ENCODE results near the gene RELN.

The RELN gene

GRCh38 chr7:103594186-103594585 lies 395.3 kb downstream of the RELN start:
- TF ChIP-seq ZNF384 (IDR thresholded peaks at IDR 0.05) (no peak), SUZ12 (IDR thresholded peaks at IDR 0.05) (no peak)
- CTCF ChIA-PET, result no interaction called here
- POLR2A ChIA-PET, result no interaction called here
- no peak for DNase-seq (ENCODE audit: extremely low spot score)

GRCh38 chr7:103593691-103594090 lies 395.8 kb downstream of the RELN start:
- ChIA-PET CTCF (no interaction called here), POLR2A (no interaction called here)
- DNase-seq (ENCODE audit: extremely low spot score), result no peak
- TF ChIP-seq SUZ12 (IDR thresholded peaks at IDR 0.05), result no peak
- TF ChIP-seq SP1 (IDR thresholded peaks at IDR 0.05), result no peak
- no peak for TF ChIP-seq NFRKB (IDR thresholded peaks at IDR 0.05)
- no peak for TF ChIP-seq PKNOX1 (IDR thresholded peaks at IDR 0.05)
- TF ChIP-seq BHLHE40 (IDR thresholded peaks at IDR 0.05; ENCODE audit: borderline replicate concordance), result no peak
- no peak for TF ChIP-seq TARDBP (IDR thresholded peaks at IDR 0.05)
- no peak for TF ChIP-seq ELF4 (IDR thresholded peaks at IDR 0.05)
- no peak for TF ChIP-seq HDGF (IDR thresholded peaks at IDR 0.05; ENCODE audit: borderline replicate concordance)
- TF ChIP-seq ARNT (IDR thresholded peaks at IDR 0.05), result no peak
- no peak for TF ChIP-seq FOXA1 (IDR thresholded peaks at IDR 0.05)
- TF ChIP-seq FOXK2 (IDR thresholded peaks at IDR 0.05), result no peak
- no peak for TF ChIP-seq FOXM1 (IDR thresholded peaks at IDR 0.05; ENCODE audit: borderline replicate concordance)
- no peak for TF ChIP-seq L3MBTL2 (conservative IDR thresholded peaks at IDR 0.05)
- TF ChIP-seq CTBP1 (IDR thresholded peaks at IDR 0.05; ENCODE audit: borderline replicate concordance), result no peak
- TF ChIP-seq ZNF384 (IDR thresholded peaks at IDR 0.05), result no peak
- no peak for TF ChIP-seq LEF1 (IDR thresholded peaks at IDR 0.05; ENCODE audit: borderline replicate concordance)

DNA sequence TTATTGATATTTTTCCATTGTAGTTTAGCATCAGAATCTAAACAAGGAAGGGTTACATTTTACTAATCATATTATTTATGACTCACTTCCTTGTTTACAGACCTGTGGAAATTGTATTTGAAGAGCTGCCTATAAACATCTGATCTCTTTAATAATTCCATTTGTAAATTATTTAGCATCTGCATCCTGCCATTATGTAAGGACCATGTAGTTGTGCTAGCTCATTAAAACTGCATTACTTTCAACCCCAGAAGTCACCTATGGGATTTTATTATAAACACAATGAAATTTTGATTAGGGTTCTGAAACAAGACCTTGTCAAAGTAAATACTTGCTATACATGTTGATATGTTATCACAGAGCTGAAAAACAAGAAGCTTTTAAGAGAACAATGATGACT lies 396.6 kb downstream of the RELN start:
- no peak for DNase-seq (ENCODE audit: extremely low spot score)
- ChIA-PET CTCF (no interaction called here), POLR2A (no interaction called here)
- TF ChIP-seq SP1 (IDR thresholded peaks at IDR 0.05), result no peak

DNA sequence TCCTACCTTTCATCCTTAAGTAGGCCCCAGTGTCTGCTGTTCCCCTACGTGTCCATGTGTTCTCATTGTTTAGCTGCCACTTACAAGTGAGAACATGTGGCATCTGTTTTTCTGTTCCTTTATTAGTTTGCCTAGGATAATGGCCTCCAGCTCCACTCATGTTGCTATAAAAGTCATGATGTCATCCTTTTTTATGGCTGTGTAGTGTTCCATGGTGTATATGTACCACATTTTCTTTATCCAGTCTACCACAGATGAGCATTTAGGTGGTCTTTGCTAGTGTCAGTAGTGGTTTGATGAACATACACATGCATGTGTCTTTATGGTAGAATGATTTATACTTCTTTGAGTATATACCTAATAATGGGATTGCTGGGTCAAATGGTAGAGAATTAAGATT lies 397.3 kb downstream of the RELN start:
- ChIA-PET POLR2A (no interaction called here), CTCF (no interaction called here)
- no peak for TF ChIP-seq NFRKB (IDR thresholded peaks at IDR 0.05)
- TF ChIP-seq HDGF (IDR thresholded peaks at IDR 0.05; ENCODE audit: borderline replicate concordance), result no peak
- TF ChIP-seq FOXA1 (IDR thresholded peaks at IDR 0.05), result no peak
- TF ChIP-seq BHLHE40 (IDR thresholded peaks at IDR 0.05; ENCODE audit: borderline replicate concordance), result no peak
- TF ChIP-seq SUZ12 (IDR thresholded peaks at IDR 0.05), result no peak
- TF ChIP-seq ARNT (IDR thresholded peaks at IDR 0.05), result no peak
- no peak for TF ChIP-seq FOXK2 (IDR thresholded peaks at IDR 0.05)
- no peak for TF ChIP-seq ELF4 (IDR thresholded peaks at IDR 0.05)
- TF ChIP-seq ZNF384 (IDR thresholded peaks at IDR 0.05), result no peak
- TF ChIP-seq PKNOX1 (IDR thresholded peaks at IDR 0.05), result no peak
- TF ChIP-seq TARDBP (IDR thresholded peaks at IDR 0.05), result no peak
- TF ChIP-seq CTBP1 (IDR thresholded peaks at IDR 0.05; ENCODE audit: borderline replicate concordance), result no peak
- no peak for TF ChIP-seq L3MBTL2 (conservative IDR thresholded peaks at IDR 0.05)
- no peak for TF ChIP-seq SP1 (IDR thresholded peaks at IDR 0.05)
- TF ChIP-seq FOXM1 (IDR thresholded peaks at IDR 0.05; ENCODE audit: borderline replicate concordance), result no peak
- TF ChIP-seq LEF1 (IDR thresholded peaks at IDR 0.05; ENCODE audit: borderline replicate concordance), result no peak
- DNase-seq (ENCODE audit: extremely low spot score), result no peak

DNA sequence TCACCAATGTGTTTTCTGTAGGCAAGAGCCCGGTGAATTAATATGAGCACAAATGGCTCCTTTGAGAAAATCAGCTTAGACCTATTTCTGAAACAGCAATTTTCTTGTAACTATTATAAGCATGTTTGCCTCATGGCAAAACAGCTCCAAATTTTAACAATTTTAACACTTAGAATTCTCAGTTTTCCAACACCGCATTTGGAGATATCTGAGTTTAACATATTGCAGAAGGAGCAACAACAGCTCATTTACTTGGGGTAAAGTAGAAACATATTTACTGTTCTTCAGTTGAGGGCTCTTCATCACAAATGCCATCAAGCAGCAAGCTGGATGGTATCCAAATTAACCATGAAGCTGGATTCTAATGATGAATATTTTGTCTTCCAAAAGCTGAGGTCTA lies 409.4 kb downstream of the RELN start:
- no peak for TF ChIP-seq TARDBP (IDR thresholded peaks at IDR 0.05)
- TF ChIP-seq PKNOX1 (IDR thresholded peaks at IDR 0.05), result no peak
- TF ChIP-seq FOXM1 (IDR thresholded peaks at IDR 0.05; ENCODE audit: borderline replicate concordance), result no peak
- no peak for TF ChIP-seq NFRKB (IDR thresholded peaks at IDR 0.05)
- TF ChIP-seq ARNT (IDR thresholded peaks at IDR 0.05), result no peak
- TF ChIP-seq BHLHE40 (IDR thresholded peaks at IDR 0.05; ENCODE audit: borderline replicate concordance), result no peak
- TF ChIP-seq FOXK2 (IDR thresholded peaks at IDR 0.05), result no peak
- no peak for TF ChIP-seq LEF1 (IDR thresholded peaks at IDR 0.05; ENCODE audit: borderline replicate concordance)
- no peak for TF ChIP-seq ZNF384 (IDR thresholded peaks at IDR 0.05)
- TF ChIP-seq CTBP1 (IDR thresholded peaks at IDR 0.05; ENCODE audit: borderline replicate concordance), result no peak
- no peak for TF ChIP-seq L3MBTL2 (conservative IDR thresholded peaks at IDR 0.05)

DNA sequence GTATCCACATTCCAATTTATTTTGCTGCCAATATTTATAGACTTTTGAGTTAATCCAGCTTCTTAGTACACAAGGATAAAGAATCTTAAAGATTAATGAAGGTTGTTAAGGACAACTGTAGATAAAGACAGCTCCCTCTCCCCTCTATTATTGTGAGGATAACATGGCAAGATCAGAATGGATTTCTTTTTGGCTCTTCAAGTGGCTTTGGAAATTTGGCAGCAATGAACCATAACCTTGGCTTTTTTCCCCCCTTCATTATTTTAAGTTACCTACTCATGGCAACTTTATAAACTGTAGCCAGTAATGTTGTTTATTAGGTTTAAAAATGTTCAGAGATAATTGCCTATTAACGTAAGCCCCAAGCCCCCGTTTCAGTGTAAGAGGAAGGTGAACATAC lies 412.4 kb downstream of the RELN start:
- no peak for DNase-seq (ENCODE audit: extremely low spot score)
- TF ChIP-seq SP1 (IDR thresholded peaks at IDR 0.05) (no peak), HDGF (IDR thresholded peaks at IDR 0.05; ENCODE audit: borderline replicate concordance) (no peak), PKNOX1 (IDR thresholded peaks at IDR 0.05) (no peak), TARDBP (IDR thresholded peaks at IDR 0.05) (no peak), ARNT (IDR thresholded peaks at IDR 0.05) (no peak), SUZ12 (IDR thresholded peaks at IDR 0.05) (no peak), BHLHE40 (IDR thresholded peaks at IDR 0.05; ENCODE audit: borderline replicate concordance) (no peak), FOXM1 (IDR thresholded peaks at IDR 0.05; ENCODE audit: borderline replicate concordance) (no peak), L3MBTL2 (conservative IDR thresholded peaks at IDR 0.05) (no peak), LEF1 (IDR thresholded peaks at IDR 0.05; ENCODE audit: borderline replicate concordance) (no peak)
- POLR2A ChIA-PET, result no interaction called here
- CTCF ChIA-PET, result interaction anchor here (0.7 kb wide), 1 partner anchor 53 kb away, joined by 3 read pairs; no protein-coding TSS in a partner anchor

More for the DNA sequence above, 409.4 kb downstream of the RELN start:
- POLR2A ChIA-PET, result no interaction called here
- CTCF ChIA-PET, result no interaction called here
- no peak for DNase-seq (ENCODE audit: extremely low spot score)

All from HEK293T (cell line).